Ramos (cell line): Measurements from ENCODE around the gene EEF1AKMT2.

ENCODE experiments used
- in situ Hi-C: fragments of 300-500 bp; cut with MboI; formaldehyde crosslinking; loops from one replicate; pipeline ENCODE4 v1.14.3; 2022; ENCODE audit warnings: low sequenced_read_pairs; ENCODE audit not compliant: unreplicated experiment

EEF1AKMT2 gene

GRCh38 chr10:124724279-124725027, 67.2 kb downstream of the EEF1AKMT2 start:
- in situ Hi-C loops = no loop called here

DNA sequence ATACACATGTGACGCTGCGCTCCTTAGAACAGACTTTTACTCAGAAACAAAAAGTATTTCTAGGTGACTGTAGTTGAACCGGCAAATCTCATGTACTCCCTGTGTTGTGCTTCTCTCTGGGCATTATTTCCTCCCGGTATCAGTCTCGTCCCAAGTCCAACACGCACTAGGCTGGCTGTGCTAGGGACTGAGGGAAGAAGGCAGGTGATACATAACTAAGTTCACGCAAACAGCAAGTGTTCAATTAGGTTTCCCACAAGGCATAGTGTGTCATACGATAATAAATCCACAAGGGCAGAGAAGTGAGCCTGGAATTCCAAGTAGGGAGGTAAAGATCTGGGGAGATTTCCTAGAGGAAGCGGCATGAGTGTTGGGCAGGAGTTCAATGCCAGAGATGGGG, 67.9 kb downstream of the EEF1AKMT2 start:
- in situ Hi-C loops = no loop called here

DNA sequence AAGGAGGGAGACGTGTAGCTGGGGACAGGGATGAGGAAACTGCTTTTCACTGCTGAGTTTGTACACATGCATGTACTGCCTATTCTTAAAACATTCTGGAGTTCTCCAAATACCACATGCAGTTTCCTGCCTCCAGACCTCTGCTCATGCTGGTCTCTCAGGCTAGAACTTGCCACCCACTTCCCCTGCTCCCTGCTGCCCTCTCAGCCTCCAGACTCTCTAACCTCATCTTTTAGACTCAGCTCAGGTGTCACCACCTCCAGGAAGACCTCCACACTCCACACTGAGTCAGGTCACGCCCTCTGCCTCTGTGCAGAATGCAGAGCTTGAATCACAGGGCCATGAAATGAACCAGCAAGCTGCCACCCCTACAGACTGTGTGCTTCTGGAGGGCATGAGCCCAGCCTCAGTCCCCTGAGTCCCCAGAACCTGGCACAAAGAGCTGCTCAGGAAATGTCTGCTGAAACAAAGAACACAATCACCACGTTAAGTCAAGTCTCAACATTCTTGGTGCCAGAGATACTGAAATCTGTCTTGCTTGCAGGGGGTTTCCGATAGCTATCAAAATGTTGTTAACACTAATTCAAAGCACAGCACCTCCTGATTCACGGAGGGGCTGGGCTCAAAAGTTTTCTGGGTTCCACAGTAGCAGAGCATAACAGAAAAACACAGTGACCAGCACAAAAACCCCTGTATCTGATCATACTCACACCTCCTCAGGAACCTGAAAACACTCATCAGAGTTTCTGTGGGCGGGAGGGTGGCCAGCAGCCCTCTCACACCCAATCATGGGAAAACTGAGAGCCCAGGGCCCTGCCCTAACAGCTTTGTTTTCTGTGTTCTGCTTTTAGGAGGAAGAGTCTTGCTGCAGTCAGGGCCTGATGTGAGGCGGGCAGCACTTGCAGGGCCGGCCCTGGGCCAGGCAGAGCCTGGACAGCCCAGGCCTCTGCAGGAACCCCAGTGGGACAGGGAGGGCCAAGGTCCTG, 68.6 kb downstream of the EEF1AKMT2 start:
- in situ Hi-C loops = no loop called here

DNA sequence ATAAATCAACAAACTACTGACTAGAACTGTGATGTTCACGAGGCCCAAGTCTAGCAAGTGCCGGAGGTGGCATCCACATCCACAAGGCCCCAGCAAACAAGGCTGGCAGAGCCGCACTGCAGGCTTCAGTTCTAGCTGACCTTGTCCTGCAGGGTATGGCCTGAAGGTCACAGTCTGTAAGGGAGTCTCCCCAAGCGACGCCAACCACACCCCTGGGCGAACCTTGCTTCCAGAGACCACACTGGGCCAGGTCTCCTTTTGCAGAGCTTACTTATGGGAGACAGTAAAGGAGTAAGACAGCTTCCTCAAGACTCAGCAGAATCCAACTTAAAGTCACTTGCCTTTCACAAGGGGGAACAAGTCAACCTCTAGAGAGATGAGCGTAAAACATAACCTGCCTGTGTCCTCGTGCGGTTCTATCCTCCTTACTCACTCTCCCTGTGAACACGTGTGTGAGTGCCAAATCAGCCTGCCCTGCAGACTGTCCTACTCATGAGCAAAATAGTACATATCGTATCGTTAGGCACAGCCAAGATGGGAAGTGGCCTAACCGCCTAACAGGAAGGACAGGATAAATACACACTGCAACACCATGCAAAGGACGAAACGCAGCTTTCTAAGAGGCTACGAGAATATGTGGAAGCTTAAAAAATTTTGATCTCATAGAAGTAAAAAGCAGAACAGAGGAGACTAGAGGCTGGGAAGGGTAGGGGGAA, 70.2 kb downstream of the EEF1AKMT2 start:
- in situ Hi-C loops = no loop called here

GRCh38 chr10:124719213-124719851, 72.4 kb downstream of the EEF1AKMT2 start:
- in situ Hi-C loops = no loop called here

- in situ Hi-C loops = no loop called here
Observed at GRCh38 chr10:124717911-124718741, 73.6 kb downstream of the EEF1AKMT2 start.

DNA sequence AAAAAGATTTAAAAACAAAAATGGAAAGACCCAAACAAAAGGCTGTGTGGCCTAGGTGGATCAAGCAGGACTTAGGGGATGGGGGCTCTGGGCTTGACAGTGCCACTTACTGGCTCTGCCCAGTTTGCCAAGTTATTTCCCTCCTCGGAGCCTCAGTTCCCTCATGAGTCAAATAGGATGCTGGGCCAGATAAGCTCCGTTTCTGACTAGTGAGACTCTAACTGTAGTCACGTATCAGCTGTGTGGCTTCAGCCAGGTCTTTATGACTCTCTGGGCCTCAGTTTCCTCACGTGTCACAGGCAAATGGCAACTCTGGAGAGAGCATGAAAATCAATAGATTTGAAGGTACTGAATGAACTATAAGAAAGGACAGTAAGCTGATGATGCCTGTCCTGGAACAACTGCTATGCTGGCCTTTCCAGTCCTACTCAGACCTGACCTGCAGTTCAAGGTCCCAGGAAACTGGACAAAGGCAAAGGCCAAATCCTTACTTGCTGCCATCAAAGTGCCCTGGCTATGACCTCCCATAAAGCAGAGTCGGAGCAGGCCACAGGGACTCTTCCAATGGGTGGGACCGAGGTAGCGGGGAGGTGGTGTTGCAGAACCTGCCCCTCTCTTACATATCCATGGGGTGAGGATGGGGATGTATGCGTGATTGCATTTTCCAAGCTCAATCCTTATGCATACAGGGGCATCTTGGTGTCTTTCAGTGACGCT, 74.5 kb downstream of the EEF1AKMT2 start:
- in situ Hi-C loops = no loop called here

- in situ Hi-C loops = no loop called here
Observed at GRCh38 chr10:124716369-124716768, 75.3 kb downstream of the EEF1AKMT2 start.

GRCh38 chr10:124715439-124715838, 76.2 kb downstream of the EEF1AKMT2 start:
- in situ Hi-C loops = no loop called here

DNA sequence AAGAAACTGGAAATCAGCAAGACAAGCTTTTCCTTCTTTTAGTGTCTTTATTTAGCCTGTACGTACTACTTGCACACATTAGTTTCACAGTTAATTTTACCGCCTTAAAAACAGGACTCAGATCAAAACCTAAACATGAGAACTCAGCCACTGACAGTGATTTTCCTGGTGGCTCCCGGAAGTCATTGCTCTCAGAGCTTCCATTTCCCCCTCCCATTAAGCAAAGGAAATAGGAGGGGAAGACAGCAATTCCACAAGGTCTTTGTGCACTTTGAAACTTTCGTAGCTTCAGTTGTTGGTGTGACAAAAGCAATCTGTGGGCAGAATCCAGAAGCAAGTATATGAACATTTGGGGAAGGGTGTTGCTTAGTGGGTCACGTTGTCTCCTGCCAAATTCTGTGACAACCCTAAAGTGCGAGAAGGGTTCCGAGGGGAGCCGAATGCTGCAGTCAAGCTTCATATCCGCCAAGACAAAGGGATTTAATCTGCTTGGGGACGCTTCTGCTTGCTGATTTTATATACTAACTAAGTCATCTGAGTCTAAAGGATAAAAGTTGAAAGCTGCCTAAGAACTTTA, 77.9 kb downstream of the EEF1AKMT2 start:
- in situ Hi-C loops = no loop called here

DNA sequence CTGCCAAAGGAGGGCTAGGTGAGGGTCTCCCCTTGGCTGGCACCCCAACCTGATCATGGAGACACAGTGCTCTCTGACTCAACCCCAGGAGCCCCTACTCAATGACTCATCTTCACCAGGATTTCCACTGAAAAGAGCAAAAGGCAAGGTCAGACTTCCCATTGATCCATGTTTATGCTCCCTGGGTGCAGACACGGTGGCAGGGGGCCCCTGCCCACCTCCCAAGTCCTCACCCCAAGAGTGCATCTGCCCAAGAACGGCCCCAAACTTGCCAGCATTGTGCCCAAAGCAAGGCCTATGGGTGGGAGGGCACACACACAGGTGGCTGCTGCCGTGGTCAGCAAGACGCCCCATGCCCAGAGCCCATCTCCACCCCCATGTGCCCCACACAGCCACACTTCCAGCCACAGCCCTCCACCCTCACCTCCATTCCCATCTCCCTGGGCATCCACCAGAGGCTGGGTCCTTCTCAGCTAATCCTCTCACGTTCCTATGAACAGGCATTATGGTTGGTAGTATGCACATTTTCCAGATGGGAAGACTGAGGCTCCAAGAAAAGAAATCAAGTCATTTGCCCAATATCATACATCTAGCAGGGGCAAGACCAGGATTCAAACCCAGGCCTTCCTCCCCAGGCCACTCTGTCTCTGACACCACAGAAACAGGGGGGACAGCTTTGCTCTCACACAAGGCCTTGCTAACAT, 78.8 kb downstream of the EEF1AKMT2 start:
- in situ Hi-C loops = no loop called here

- in situ Hi-C loops = no loop called here
Observed at GRCh38 chr10:124711145-124711544, 80.5 kb downstream of the EEF1AKMT2 start.

DNA sequence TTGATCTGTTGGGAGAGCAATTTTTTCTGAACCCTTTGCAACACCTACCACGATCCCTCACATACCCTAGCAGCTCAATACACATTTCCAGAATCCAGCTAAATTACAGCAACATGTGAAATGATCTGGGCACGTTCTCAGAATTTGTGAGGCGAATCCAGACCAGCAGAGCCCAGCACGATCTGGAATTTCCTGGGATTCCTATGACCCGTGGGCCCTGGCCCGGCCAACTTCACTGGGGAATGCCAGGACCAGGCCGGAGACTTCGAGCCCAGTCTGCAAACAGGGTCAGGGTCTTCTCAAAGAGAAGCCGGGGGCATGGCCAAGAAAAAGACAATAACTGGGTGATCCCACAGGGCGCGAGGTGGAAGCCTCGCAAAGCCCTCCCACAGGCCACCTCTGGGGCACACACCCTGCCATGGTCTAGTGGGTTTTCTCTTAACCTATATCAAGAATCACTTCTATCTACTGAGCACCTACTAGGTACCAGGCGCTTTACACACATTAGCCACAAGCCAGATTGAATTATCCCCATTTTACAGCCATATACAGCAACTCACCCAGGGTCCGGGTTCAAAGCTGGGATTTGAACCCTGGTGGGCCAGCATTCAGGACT, 81.3 kb downstream of the EEF1AKMT2 start:
- in situ Hi-C loops = no loop called here

- in situ Hi-C loops = no loop called here
Observed at GRCh38 chr10:124709861-124710260, 81.8 kb downstream of the EEF1AKMT2 start.

- in situ Hi-C loops = no loop called here
Observed at GRCh38 chr10:124708922-124709520, 82.7 kb downstream of the EEF1AKMT2 start.

GRCh38 chr10:124708246-124708779, 83.4 kb downstream of the EEF1AKMT2 start:
- in situ Hi-C loops = no loop called here
